Cardiac septum (tissue), 1 donor: ENCODE results near the gene ZBTB40. TPM values are rescaled to one million over a fixed set of nuclear protein-coding genes. Genes with fewer than 3 reads are reported as not detected.

ENCODE experiments used
- DNase-seq: peaks from one replicate; pipeline ENCODE4 v3.0.0-alpha.2; 2020; ENCODE audit warnings: low spot score
- intact Hi-C: fragments of 100-400 bp; cut with DNase I; formaldehyde crosslinking; loops from one replicate; pipeline ENCODE4 v1.14.0; 2022
- long read RNA-seq: library from polyadenylated mRNA; unstranded; transcript quantifications from one replicate; pipeline ENCODE4 v2.0.0, GENCODE V29; 2021
- total RNA-seq: library from RNA; stranded (reverse); fragmentation: NEBNext Ultra II Directional; extraction: Animal tissue kit (Norgen Biotek cat#: 25700); gene quantifications from one replicate; pipeline ENCODE4 v1.2.1, GENCODE V29; 2021
- donor health status: DM: no; HTN: no; CAD: no.

The ZBTB40 gene
- 12.9 TPM for total RNA-seq
- long read RNA-seq, full-length matches to known transcripts, result 1 of 15 reads
- long read RNA-seq, partial matches to known transcripts, result 11 of 15 reads
- long read RNA-seq, other reads (novel, unspliced or antisense), result 3 of 15 reads

GRCh38 chr1:22451702-22452480 is at the start of gene ZBTB40:
Gene ZBTB40 (plus strand): TSS chr1:22451851. CDS start chr1:22489949, 38,098 bp downstream.
- DNase-seq, result peak; percentile 97
- intact Hi-C loops, result no loop called here

- intact Hi-C loops, result no loop called here
- no peak for DNase-seq
Observed at GRCh38 chr1:22402356-22403053, 49.1 kb upstream of the ZBTB40 start.

- intact Hi-C loops, result no loop called here
- no peak for DNase-seq
Observed at GRCh38 chr1:22404486-22404885, 47.2 kb upstream of the ZBTB40 start.

GRCh38 chr1:22406722-22407495 is 44.7 kb upstream of the ZBTB40 start:
- intact Hi-C loops, result no loop called here
- DNase-seq, result no peak

GRCh38 chr1:22408230-22408629 is 43.4 kb upstream of the ZBTB40 start:
- intact Hi-C loops, result no loop called here

GRCh38 chr1:22410401-22410800 is 41.2 kb upstream of the ZBTB40 start:
- no peak for DNase-seq
- intact Hi-C loops, result no loop called here

More at GRCh38 chr1:22408230-22408629, 43.4 kb upstream of the ZBTB40 start:
- DNase-seq, result no peak

- intact Hi-C loops, result no loop called here
- no peak for DNase-seq
Observed at GRCh38 chr1:22410928-22411495, 40.6 kb upstream of the ZBTB40 start.

- DNase-seq, result peak; percentile 14
- intact Hi-C loops, result no loop called here
Observed at GRCh38 chr1:22411589-22411988, 40.1 kb upstream of the ZBTB40 start.

GRCh38 chr1:22412932-22413727 is 38.5 kb upstream of the ZBTB40 start:
- intact Hi-C loops, result no loop called here
- DNase-seq, result peak; percentile 43

GRCh38 chr1:22413799-22414198 is 37.9 kb upstream of the ZBTB40 start:
- intact Hi-C loops, result no loop called here

GRCh38 chr1:22414244-22414751 is 37.4 kb upstream of the ZBTB40 start:
- intact Hi-C loops, result no loop called here
- DNase-seq, result peak; percentile 71

More at GRCh38 chr1:22413799-22414198, 37.9 kb upstream of the ZBTB40 start:
- no peak for DNase-seq

- DNase-seq, result peak; percentile 57
- intact Hi-C loops, result loop anchor here (5.0 kb wide), 2 partner anchors 308 to 388 kb away; no protein-coding TSS in a partner anchor
Observed at GRCh38 chr1:22415489-22415888, 36.2 kb upstream of the ZBTB40 start.

- intact Hi-C loops, result loop anchor here (5.0 kb wide), 2 partner anchors 310 to 390 kb away; no protein-coding TSS in a partner anchor
- DNase-seq, result no peak
Observed at GRCh38 chr1:22416555-22417454, 34.8 kb upstream of the ZBTB40 start.

- intact Hi-C loops, result loop anchor here (5.0 kb wide), 2 partner anchors 310 to 390 kb away; no protein-coding TSS in a partner anchor
- DNase-seq, result peak; percentile 14
Observed at GRCh38 chr1:22417466-22417865, 34.2 kb upstream of the ZBTB40 start.

- DNase-seq, result no peak
- intact Hi-C loops, result loop anchor here (5.0 kb wide), 2 partner anchors 311 to 391 kb away; no protein-coding TSS in a partner anchor
Observed at GRCh38 chr1:22418312-22418711, 33.3 kb upstream of the ZBTB40 start.

- intact Hi-C loops, result loop anchor here (5.0 kb wide), 2 partner anchors 312 to 392 kb away; no protein-coding TSS in a partner anchor
- DNase-seq, result no peak
Observed at GRCh38 chr1:22418933-22419382, 32.7 kb upstream of the ZBTB40 start.

- intact Hi-C loops, result loop anchor here (1.0 to 5.0 kb wide), 2 partner anchors 82 to 222 kb away; no protein-coding TSS in a partner anchor
- peak; percentile 89 for DNase-seq
Observed at GRCh38 chr1:22420455-22421053, 31.1 kb upstream of the ZBTB40 start.
